ENCODE measurements around the gene MBL2.

GRCh38 chr10:52818019-52818418 lies 45.4 kb upstream of the MBL2 start:
- TF ChIP-seq CTCF (conservative IDR thresholded peaks at IDR 0.05; ENCODE audit: low read depth, low read length) = peak; percentile 100
- TF ChIP-seq EZH2 (IDR thresholded peaks at IDR 0.05; ENCODE audit: low read length, unreplicated experiment) = no peak

All from PC-3 (cell line).